Loucy (cell line): Measurements from ENCODE around the gene SLCO4A1.

ENCODE experiments used
- H2AFZ ChIP-seq: fragments of 200-600 bp; sonication (generic); 2 replicates; pipeline ENCODE4 v1.6.0; 2016; ENCODE audit warnings: antibody characterized with exemption, mild to moderate bottlenecking, low read length, moderate library complexity
- H3F3A ChIP-seq: fragments of 200-600 bp; 2 replicates; pipeline ENCODE4 v1.6.0; 2016; ENCODE audit warnings: antibody characterized with exemption, low read depth, mild to moderate bottlenecking
- H3K27me3 ChIP-seq: fragments of 200-600 bp; sonication (generic); 2 replicates; pipeline ENCODE4 v1.6.1; 2014; ENCODE audit warnings: low read length, mild to moderate bottlenecking; ENCODE audit not compliant: insufficient read depth, poor library complexity, severe bottlenecking
- H3K36me3 ChIP-seq: fragments of 200-600 bp; sonication (generic); 2 replicates; pipeline ENCODE4 v1.6.1; 2016; ENCODE audit warnings: low read length; ENCODE audit not compliant: insufficient read depth
- H3K4me1 ChIP-seq: fragments of 200-600 bp; sonication (generic); 2 replicates; pipeline ENCODE4 v1.5.1; 2014; ENCODE audit warnings: low read length, mild to moderate bottlenecking; ENCODE audit not compliant: insufficient read depth, poor library complexity, severe bottlenecking
- H3K4me2 ChIP-seq: fragments of 200-600 bp; sonication (generic); 2 replicates; pipeline ENCODE4 v1.6.0; 2014; ENCODE audit warnings: antibody characterized with exemption, low read length, low read depth, mild to moderate bottlenecking; ENCODE audit not compliant: poor library complexity, severe bottlenecking
- H3K4me3 ChIP-seq: fragments of 200-600 bp; sonication (generic); 2 replicates; pipeline ENCODE4 v1.5.1; 2014; ENCODE audit warnings: low read length, mild to moderate bottlenecking, mixed read lengths; ENCODE audit not compliant: poor library complexity, severe bottlenecking
- H3K79me2 ChIP-seq: fragments of 200-600 bp; sonication (generic); 2 replicates; pipeline ENCODE4 v1.6.1; 2014; ENCODE audit warnings: low read length; ENCODE audit not compliant: insufficient read depth
- H3K9ac ChIP-seq: fragments of 200-600 bp; sonication (generic); 2 replicates; pipeline ENCODE4 v1.6.0; 2014; ENCODE audit warnings: mild to moderate bottlenecking, low read depth, low read length, moderate library complexity; ENCODE audit not compliant: poor library complexity, severe bottlenecking
- H3K9me2 ChIP-seq: fragments of 200-600 bp; sonication (generic); replicated peaks from 2 replicates; pipeline ENCODE4 v1.6.1; 2016; ENCODE audit warnings: low read depth, low read length, mixed read lengths
- H3K9me3 ChIP-seq: fragments of 200-600 bp; sonication (generic); 2 replicates; pipeline ENCODE4 v1.6.1; 2014; ENCODE audit warnings: mild to moderate bottlenecking, antibody characterized with exemption, low read length, low read depth; ENCODE audit not compliant: insufficient read depth
- H4K20me1 ChIP-seq: fragments of 200-600 bp; sonication (generic); 2 replicates; pipeline ENCODE4 v1.6.0; 2014; ENCODE audit warnings: antibody characterized with exemption, low read length, mild to moderate bottlenecking; ENCODE audit not compliant: insufficient read depth, poor library complexity, severe bottlenecking
- EZH2phosphoT487 ChIP-seq: fragments of 200-600 bp; IDR thresholded peaks from 2 replicates; pipeline ENCODE4 v1.6.1; 2018; ENCODE audit warnings: antibody characterized with exemption, mild to moderate bottlenecking, moderate library complexity, borderline replicate concordance
- TF ChIP-seq, protein P1 (sequence below): fragments of 200-600 bp; sonication (generic); conservative IDR thresholded peaks from 2 replicates; pipeline ENCODE4 v1.5.1; 2014; ENCODE audit warnings: mild to moderate bottlenecking, antibody characterized with exemption, low read length

SLCO4A1 gene

DNA sequence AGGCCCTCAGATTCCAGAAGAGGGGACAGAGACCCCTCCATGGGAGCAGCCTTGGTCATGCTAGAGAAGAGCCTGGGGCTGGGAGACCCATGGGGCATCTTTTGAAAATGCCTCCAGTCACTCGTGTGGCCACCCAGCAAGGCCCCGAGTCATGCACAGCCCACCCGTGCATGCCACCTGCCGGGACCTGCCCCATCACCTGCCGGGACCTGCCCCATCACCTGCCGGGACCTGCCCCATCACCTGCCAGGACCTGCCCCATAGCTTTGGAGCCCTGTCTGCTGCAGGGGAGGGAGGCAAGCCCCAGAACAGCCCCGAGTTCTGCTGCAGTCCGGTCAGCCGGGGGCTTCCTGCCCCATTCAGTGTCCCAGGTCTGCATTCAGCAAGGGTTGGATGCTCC is 37.5 kb upstream of the SLCO4A1 start:
- H3K9me2 ChIP-seq: no peaks in the 10 kb centered on the region
- peak overlapping the region; percentile 87 for H3K4me2 ChIP-seq
- peaks cover 78% of the 10 kb centered on the region for H3K4me1 ChIP-seq
- H3K4me3 ChIP-seq: peak overlapping the region; percentile 75
- no peaks in the 10 kb centered on the region for H3K27me3 ChIP-seq
- H4K20me1 ChIP-seq: peaks cover 4% of the 10 kb centered on the region
- H2AFZ ChIP-seq: no peak overlapping the region
- H3F3A ChIP-seq: peaks cover 5% of the 10 kb centered on the region; the same call in 1 of the 2 replicates
- no peak for TF ChIP-seq EZH2phosphoT487
- TF ChIP-seq, protein P1, sequence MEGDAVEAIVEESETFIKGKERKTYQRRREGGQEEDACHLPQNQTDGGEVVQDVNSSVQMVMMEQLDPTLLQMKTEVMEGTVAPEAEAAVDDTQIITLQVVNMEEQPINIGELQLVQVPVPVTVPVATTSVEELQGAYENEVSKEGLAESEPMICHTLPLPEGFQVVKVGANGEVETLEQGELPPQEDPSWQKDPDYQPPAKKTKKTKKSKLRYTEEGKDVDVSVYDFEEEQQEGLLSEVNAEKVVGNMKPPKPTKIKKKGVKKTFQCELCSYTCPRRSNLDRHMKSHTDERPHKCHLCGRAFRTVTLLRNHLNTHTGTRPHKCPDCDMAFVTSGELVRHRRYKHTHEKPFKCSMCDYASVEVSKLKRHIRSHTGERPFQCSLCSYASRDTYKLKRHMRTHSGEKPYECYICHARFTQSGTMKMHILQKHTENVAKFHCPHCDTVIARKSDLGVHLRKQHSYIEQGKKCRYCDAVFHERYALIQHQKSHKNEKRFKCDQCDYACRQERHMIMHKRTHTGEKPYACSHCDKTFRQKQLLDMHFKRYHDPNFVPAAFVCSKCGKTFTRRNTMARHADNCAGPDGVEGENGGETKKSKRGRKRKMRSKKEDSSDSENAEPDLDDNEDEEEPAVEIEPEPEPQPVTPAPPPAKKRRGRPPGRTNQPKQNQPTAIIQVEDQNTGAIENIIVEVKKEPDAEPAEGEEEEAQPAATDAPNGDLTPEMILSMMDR: no peak
- H3K9me3 ChIP-seq: no peaks in the 10 kb centered on the region
- peaks cover 44% of the 10 kb centered on the region for H3K79me2 ChIP-seq
- H3K9ac ChIP-seq: peak overlapping the region; percentile 94
- H3K36me3 ChIP-seq: no peaks in the 10 kb centered on the region

DNA sequence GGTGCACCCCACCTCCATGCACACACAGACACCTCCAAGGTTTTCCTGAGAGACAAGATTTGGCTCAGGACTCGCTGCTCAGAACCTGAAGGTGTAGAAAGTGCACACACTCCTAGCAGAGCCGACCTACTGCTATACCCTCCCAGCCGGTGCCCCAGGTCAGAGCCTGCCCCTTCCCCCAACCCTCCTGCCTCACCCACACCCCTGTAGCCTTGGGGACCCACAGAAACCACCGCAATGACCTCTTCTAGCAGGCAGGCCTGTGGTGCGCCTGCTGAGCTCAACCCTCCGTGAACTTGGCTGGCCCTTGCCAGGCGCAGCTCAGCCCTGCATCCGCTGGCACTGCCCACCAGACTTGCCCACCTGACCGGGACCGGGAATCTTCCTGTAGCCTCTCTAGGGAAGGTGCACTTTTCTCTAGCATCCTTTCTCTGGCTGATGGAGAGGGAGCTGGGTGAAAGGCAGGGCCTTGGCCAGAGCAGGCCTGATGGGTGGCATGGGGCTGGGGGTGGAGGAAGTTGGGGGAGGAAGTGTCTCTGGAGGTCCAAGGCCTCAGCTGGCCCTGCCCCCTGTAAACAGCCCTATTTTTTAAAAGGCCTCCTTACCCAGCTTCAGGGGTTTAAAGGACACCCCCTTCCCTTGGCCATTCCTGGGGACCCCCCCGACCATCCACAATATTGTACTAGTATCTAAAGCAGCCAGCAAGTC is 36.9 kb upstream of the SLCO4A1 start:
- Histone ChIP-seq H3K27me3 (no peaks in the 10 kb centered on the region), H4K20me1 (peaks cover 4% of the 10 kb centered on the region), H3K4me1 (peaks cover 76% of the 10 kb centered on the region), H3K4me3 (peak overlapping the region; percentile 75), H3K36me3 (no peaks in the 10 kb centered on the region), H3F3A (peaks cover 5% of the 10 kb centered on the region; the same call in 1 of the 2 replicates), H3K9me2 (no peaks in the 10 kb centered on the region), H3K4me2 (peak overlapping the region; percentile 87), H2AFZ (no peak overlapping the region), H3K79me2 (peaks cover 41% of the 10 kb centered on the region), H3K9ac (peak overlapping the region; percentile 94), H3K9me3 (no peaks in the 10 kb centered on the region)
- TF ChIP-seq EZH2phosphoT487: no peak
- TF ChIP-seq, protein P1: no peak

- H2AFZ ChIP-seq: no peak overlapping the region
- H3K9me2 ChIP-seq: no peaks in the 10 kb centered on the region
- peak overlapping the region; percentile 75 for H3K4me3 ChIP-seq
- no peaks in the 10 kb centered on the region for H3K36me3 ChIP-seq
- peaks cover 5% of the 10 kb centered on the region; the same call in 1 of the 2 replicates for H3F3A ChIP-seq
- H3K9ac ChIP-seq: peak overlapping the region; percentile 94
- H3K27me3 ChIP-seq: no peaks in the 10 kb centered on the region
- no peaks in the 10 kb centered on the region for H3K9me3 ChIP-seq
- peaks cover 35% of the 10 kb centered on the region for H3K79me2 ChIP-seq
- peak overlapping the region; percentile 87 for H3K4me2 ChIP-seq
- peaks cover under 1% of the 10 kb centered on the region for H4K20me1 ChIP-seq
- TF ChIP-seq, protein P1: no peak
- no peak for TF ChIP-seq EZH2phosphoT487
- peaks cover 70% of the 10 kb centered on the region for H3K4me1 ChIP-seq
These were observed 36.3 kb upstream of the SLCO4A1 start for GRCh38 chr20:62606016-62606415.
